AG09309 (cell line): ENCODE data around the gene TBX21.

Experiments used
- DNase-seq: peaks from one replicate; pipeline ENCODE4 v3.0.0-alpha.2; 2010; ENCODE audit warnings: low read depth
- H3K4me3 ChIP-seq: 2 replicates; pipeline ENCODE4 v1.5.1; 2011; ENCODE audit warnings: mild to moderate bottlenecking, low read depth, low read length, moderate library complexity; ENCODE audit not compliant: control insufficient read depth
- CTCF ChIP-seq: IDR thresholded peaks from 2 replicates; pipeline ENCODE4 v1.5.1; 2011; ENCODE audit warnings: mild to moderate bottlenecking, low read depth, low read length, inconsistent platforms; ENCODE audit not compliant: insufficient read depth, control insufficient read depth; ENCODE audit errors: missing control alignments

Gene TBX21

GRCh38 chr17:47727704-47728036, 5.4 kb upstream of the TBX21 start:
- no peak for TF ChIP-seq CTCF
- no peak overlapping the region for H3K4me3 ChIP-seq
- no peak for DNase-seq

GRCh38 chr17:47728214-47728877, 4.7 kb upstream of the TBX21 start:
- TF ChIP-seq CTCF: no peak
- DNase-seq: no peak
- H3K4me3 ChIP-seq: no peak overlapping the region

GRCh38 chr17:47729476-47729875, 3.6 kb upstream of the TBX21 start:
- TF ChIP-seq CTCF: no peak
- H3K4me3 ChIP-seq: no peak overlapping the region
- no peak for DNase-seq

- no peak for DNase-seq
- no peak overlapping the region for H3K4me3 ChIP-seq
- TF ChIP-seq CTCF: no peak
Observed at GRCh38 chr17:47730681-47731080, 2.4 kb upstream of the TBX21 start.

- DNase-seq: no peak
- TF ChIP-seq CTCF: no peak
- no peak overlapping the region for H3K4me3 ChIP-seq
Observed at GRCh38 chr17:47731396-47731795, 1.6 kb upstream of the TBX21 start.

GRCh38 chr17:47732399-47733046, 513 bp upstream of the TBX21 start:
- H3K4me3 ChIP-seq: no peak overlapping the region
- TF ChIP-seq CTCF: no peak
- no peak for DNase-seq
